HG02981 (cell line): Measurements from ENCODE around the gene ART3.

Experiments used
- ATAC-seq: cut with Tn5 transposase; IDR thresholded peaks from one replicate; pipeline ENCODE4 v1.9.1; 2021; ENCODE audit warnings: mild to moderate bottlenecking, moderate library complexity; ENCODE audit not compliant: unreplicated experiment

ART3 gene

DNA sequence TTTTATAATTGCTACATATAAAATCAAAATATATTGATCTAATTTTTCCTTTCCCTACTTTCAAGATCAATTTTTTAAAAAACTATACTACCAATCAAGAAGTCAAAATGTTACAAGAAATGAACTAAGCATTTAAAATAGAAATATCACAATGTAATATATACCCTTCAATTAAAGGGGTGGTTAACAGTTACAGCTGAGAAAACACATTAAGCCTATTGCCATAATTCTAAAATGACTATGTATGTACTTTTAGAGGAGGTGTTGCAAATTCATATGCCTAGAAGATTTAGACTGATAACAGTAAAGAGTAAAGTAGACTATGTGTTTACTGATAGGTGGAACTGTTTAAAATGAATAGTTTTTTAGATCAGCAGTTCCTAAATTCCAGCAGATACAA, 70.0 kb downstream of the ART3 start:
- no peak for ATAC-seq

DNA sequence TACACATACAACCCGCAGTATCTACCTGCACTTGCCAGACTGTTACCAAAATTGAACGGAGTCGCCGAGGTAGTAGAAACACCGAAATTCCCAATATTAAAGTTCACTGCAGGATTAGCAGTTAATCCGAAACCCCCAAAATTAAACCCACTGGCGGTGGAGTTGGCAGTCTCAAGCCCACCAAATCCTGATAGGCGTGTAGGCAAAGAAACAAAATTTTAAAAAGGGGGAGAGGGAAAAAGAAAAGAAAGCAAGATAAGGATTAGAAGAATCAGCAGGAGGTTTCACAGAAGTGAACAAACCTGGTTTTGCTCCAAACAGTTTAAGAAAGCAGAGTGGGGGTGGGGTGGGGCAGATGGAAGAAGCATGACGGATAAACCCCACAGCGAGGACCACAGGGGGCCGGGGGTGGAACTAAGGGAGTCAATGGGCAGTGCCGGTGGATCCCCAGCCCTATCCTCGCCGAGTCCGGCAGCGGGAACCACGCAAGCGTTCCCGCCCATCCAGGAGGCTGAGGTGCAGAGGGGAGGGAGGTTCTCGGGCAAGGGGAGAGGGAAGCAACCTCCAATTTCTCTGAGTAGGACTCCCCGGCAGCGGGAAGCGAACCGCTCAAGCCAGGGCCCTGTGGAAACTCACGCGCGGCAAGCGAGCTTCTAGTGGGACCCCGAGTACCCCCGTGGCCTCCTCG, 73.1 kb downstream of the ART3 start:
- peak; percentile 39 for ATAC-seq

DNA sequence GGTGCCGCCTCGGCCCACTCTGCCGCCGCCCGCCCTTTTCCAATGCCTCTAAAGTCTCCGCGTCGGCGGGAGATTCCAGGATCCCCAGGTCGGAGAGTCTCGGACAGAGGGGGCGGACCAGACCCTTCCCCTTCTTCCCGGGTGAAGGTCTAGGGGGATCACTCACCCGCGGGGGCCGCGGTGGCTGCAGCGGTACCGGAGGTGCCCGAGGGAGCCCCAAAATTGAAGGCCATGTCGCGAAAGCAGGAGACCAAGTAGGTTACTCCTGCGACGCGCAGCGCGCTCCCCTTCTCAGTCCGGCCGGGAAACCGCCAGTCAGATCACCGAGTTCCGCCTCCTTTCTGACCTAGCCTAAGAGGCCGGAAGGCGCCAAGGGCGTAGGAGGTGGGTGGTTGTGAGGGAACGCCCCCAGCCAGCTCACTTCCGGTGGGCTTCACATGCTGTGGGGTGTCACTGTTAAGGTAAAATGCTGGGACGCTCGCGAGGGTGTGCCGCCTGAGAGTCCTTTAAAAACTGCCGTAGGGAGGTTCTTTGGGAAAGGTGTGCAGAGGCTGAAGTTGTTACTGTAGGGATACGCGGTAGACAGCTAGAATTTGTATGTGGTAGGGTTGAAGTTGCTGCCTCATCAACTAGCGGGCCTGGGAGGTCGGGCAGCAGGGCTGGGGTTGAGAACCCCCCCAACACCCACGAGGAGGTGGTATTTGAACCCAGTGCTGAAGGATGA, 73.8 kb downstream of the ART3 start, which contains the start of gene NUP54:
Gene NUP54, minus strand, starts transcription at position 256 of the 724 bp plus-strand sequence. Its CDS starts 23 bp downstream, at position 233.
- peak; percentile 98 for ATAC-seq

DNA sequence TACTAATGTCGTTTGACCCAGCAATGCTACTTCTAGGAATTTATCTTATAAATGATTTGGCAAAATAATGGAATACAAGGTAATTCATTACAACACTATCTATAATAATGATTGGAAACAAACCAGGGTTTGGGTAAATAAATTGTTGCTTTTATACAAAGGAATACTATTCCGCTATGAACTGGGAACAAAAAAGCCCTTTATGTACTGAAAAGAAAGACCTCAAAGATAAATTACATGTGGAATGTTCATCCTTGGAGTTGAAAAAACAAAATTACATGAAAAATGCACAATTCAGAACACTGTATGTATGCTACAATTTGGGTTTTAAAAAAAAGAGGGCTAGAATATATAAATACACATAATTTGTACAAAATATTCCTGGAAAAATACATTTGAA, 78.8 kb downstream of the ART3 start:
- no peak for ATAC-seq

DNA sequence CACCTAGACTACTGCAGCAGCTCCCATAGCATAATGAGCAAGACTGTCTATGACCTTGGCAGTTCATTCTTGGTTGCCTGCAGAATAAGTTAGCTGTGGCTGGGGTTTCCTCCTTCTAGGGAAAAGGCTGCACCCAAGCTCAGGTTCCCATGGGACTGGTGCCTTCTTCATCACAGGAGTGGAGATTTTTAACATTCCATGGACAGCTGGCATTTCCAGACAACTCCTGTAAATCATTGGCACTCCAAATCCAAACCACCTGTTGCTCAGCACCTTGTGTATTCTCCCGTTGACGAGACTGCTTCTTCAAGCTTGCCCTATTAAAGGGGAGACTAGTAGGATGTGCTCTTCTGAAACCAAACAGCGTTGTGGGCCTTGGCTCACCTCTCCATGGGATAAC, 81.5 kb downstream of the ART3 start:
- no peak for ATAC-seq

DNA sequence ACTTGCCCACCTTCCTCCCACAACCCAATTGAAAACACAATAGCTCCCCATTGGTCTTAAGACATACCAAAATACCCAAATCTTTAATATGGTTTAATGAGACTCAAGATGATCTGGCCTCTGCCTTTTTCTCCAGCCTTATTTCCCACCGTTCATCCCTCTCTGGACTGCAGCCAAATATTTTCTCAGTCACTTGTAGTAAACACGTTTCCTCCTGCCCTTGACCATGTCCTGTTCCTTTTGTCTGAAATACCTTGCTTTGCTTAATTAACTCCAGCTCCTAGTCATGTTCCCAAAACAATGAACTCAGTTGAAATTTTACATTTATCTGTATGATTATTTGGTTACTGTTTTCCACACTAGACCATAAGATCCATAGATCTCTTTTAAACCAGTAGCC, 82.1 kb downstream of the ART3 start:
- ATAC-seq, result no peak

DNA sequence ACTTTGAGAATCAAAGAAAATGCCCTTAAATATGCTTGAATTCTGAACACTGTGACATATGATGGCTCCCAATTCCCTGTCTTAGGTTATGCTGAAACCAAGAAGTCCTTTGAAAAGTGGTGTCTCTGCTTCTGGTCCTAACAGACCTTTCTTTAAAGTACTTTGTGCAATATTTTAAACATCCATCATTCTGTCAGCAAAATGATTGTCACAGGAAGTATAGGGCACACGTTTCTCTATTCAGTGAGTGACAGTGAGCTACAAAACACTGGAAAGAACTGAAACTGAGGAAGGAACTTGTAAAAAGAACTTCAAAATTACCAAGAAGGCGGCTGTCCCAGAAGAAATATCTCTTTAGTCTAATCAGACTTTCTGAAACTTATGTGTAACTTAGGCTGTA, 85.8 kb downstream of the ART3 start:
- no peak for ATAC-seq
